HG02981 (cell line): ENCODE results near the gene ZBTB43.

Source experiments
- ATAC-seq: cut with Tn5 transposase; IDR thresholded peaks from one replicate; pipeline ENCODE4 v1.9.1; 2021; ENCODE audit warnings: mild to moderate bottlenecking, moderate library complexity; ENCODE audit not compliant: unreplicated experiment

ZBTB43 gene

GRCh38 chr9:126882746-126883145, 77.9 kb downstream of the ZBTB43 start:
- ATAC-seq = no peak

GRCh38 chr9:126883636-126884035, 78.8 kb downstream of the ZBTB43 start:
- ATAC-seq = no peak

GRCh38 chr9:126885131-126885641, 80.3 kb downstream of the ZBTB43 start:
- ATAC-seq = no peak

- ATAC-seq = no peak
Observed at GRCh38 chr9:126886034-126886822, 81.4 kb downstream of the ZBTB43 start.

- no peak for ATAC-seq
Observed at GRCh38 chr9:126886897-126887296, 82.1 kb downstream of the ZBTB43 start.
